CD4-positive, alpha-beta T cell treated with Interleukin-6 at 100 ng/mL for 8 hours (primary cell): ENCODE results near the gene WDR35.
"Not testable (repeated sequence)": the region's sequence is repeated elsewhere in the genome, so short reads cannot be mapped to it uniquely, and the experiment has no call there.

Experiments
- DNase-seq: peaks from one replicate; pipeline ENCODE4 v3.0.0-alpha.2; 2020; ENCODE audit warnings: mixed read lengths, low spot score

Gene WDR35

GRCh38 chr2:19937004-19937403 is 52.9 kb downstream of the WDR35 start:
- no peak for DNase-seq

- DNase-seq, result no peak
Observed at GRCh38 chr2:19936203-19936602, 53.7 kb downstream of the WDR35 start.

- DNase-seq, result no peak
Observed at GRCh38 chr2:19933351-19933981, 56.4 kb downstream of the WDR35 start.

- DNase-seq, result no peak
Observed at GRCh38 chr2:19932928-19933327, 57.0 kb downstream of the WDR35 start.

GRCh38 chr2:19929226-19929625 is 60.7 kb downstream of the WDR35 start:
- no peak for DNase-seq

- DNase-seq, result not testable (repeated sequence)
Observed at GRCh38 chr2:19927816-19928215, 62.1 kb downstream of the WDR35 start.

GRCh38 chr2:19924526-19924925 is 65.4 kb downstream of the WDR35 start:
- DNase-seq, result not testable (repeated sequence)

- not testable (repeated sequence) for DNase-seq
Observed at GRCh38 chr2:19922188-19922587, 67.7 kb downstream of the WDR35 start.

GRCh38 chr2:19916385-19916950 is 73.4 kb downstream of the WDR35 start:
- no peak for DNase-seq

- DNase-seq, result no peak
Observed at GRCh38 chr2:19914266-19914975, 75.5 kb downstream of the WDR35 start.

- no peak for DNase-seq
Observed at GRCh38 chr2:19911808-19912509, 77.9 kb downstream of the WDR35 start.

GRCh38 chr2:19902216-19902740 is 87.6 kb downstream of the WDR35 start:
- no peak for DNase-seq

- peak; percentile 91 for DNase-seq
Observed at GRCh38 chr2:19901442-19902215, 88.3 kb downstream of the WDR35 start, which contains the start of gene TTC32. Gene TTC32, minus strand, starts transcription at chr2:19901983. Its CDS starts 129 bp downstream, at chr2:19901854.

GRCh38 chr2:19900931-19901441 is 88.9 kb downstream of the WDR35 start:
- DNase-seq, result no peak

- peak; percentile 37 for DNase-seq
Observed at GRCh38 chr2:19899985-19900930, 89.6 kb downstream of the WDR35 start.

- no peak for DNase-seq
Observed at GRCh38 chr2:19898592-19899329, 91.1 kb downstream of the WDR35 start.

- DNase-seq, result no peak
Observed at GRCh38 chr2:19897623-19898245, 92.2 kb downstream of the WDR35 start.

GRCh38 chr2:19895535-19895934 is 94.4 kb downstream of the WDR35 start:
- no peak for DNase-seq
